ENCODE data around the gene HSFX3.

DNA sequence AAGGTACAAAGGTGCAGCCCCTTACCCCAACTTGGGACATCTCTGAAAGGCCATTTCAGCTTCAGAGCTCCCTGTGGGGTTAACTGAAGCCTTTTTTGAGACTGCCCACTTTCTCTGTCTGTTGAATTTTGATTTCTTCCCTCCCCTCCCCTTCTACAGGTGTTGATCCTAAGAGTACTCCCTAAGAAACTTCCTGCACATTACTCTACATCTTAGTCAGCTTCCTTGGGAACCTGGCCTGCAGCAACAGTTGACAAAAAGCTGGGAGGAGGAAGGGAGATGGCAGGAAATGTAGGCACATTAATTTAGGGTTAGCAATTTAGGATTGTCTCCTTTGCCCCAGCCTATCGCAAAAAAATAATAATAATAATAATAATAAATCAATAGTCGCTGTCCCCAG lies 43.4 kb downstream of the HSFX3 start:
- TF ChIP-seq, protein P1, sequence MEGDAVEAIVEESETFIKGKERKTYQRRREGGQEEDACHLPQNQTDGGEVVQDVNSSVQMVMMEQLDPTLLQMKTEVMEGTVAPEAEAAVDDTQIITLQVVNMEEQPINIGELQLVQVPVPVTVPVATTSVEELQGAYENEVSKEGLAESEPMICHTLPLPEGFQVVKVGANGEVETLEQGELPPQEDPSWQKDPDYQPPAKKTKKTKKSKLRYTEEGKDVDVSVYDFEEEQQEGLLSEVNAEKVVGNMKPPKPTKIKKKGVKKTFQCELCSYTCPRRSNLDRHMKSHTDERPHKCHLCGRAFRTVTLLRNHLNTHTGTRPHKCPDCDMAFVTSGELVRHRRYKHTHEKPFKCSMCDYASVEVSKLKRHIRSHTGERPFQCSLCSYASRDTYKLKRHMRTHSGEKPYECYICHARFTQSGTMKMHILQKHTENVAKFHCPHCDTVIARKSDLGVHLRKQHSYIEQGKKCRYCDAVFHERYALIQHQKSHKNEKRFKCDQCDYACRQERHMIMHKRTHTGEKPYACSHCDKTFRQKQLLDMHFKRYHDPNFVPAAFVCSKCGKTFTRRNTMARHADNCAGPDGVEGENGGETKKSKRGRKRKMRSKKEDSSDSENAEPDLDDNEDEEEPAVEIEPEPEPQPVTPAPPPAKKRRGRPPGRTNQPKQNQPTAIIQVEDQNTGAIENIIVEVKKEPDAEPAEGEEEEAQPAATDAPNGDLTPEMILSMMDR (IDR thresholded peaks at IDR 0.05; ENCODE audit: low read length) = no peak
- TF ChIP-seq EZH2 (optimal IDR thresholded peaks at IDR 0.05; ENCODE audit: low read depth, low read length) = no peak
- TF ChIP-seq EZH2phosphoT487 (IDR thresholded peaks at IDR 0.05; ENCODE audit: low read length) = no peak

Data from MM.1S (cell line).